HG02798 (cell line): ENCODE data around the gene TMEM41B.
"Not testable (repeated sequence)": the region's sequence is repeated elsewhere in the genome, so short reads cannot be mapped to it uniquely, and the experiment has no call there.

Source experiments
- ATAC-seq: cut with Tn5 transposase; IDR thresholded peaks from one replicate; pipeline ENCODE4 v1.9.1; 2021; ENCODE audit warnings: mild to moderate bottlenecking; ENCODE audit not compliant: unreplicated experiment, poor library complexity

Gene TMEM41B, protein sequence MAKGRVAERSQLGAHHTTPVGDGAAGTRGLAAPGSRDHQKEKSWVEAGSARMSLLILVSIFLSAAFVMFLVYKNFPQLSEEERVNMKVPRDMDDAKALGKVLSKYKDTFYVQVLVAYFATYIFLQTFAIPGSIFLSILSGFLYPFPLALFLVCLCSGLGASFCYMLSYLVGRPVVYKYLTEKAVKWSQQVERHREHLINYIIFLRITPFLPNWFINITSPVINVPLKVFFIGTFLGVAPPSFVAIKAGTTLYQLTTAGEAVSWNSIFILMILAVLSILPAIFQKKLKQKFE

DNA sequence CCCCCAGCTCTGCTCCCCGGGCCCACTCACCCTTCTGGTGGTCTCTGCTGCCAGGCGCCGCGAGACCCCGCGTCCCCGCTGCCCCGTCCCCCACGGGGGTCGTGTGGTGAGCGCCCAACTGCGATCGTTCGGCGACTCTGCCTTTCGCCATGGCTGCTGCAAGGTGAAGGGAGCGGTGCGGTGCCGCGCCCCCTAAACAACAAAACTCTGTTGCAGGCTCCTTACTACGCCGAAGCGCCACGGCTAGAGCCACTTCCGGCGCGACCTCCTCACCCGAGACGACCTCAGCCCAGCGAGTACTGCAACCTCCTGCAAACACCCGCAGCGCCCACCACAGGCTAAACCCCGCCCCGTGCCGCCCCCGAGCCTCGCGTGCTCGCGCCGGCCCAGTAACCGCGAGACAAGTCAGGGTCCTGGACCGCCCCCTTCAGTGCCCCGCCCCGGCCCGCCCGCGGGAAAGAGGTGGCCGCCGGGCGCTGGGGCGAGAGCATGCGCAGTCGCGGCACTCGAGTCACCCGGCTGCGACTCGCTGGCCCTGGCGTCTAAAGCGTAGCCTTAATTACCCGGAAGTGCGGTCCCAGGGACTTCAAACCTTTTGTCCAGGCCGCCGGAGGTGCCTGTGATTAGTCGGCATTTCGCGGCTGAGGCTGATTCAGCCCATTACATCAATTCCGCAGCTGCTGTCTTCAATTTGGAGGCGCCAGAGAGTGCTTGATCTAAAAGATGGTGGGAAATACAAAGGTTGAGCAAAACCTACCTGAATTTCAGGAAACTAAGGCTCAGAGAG is at the start of gene TMEM41B:
TMEM41B (minus strand) TSS at position 303 of the 787 bp plus-strand sequence; CDS start at position 151, 152 bp downstream.
- ATAC-seq: peak; percentile 96

DNA sequence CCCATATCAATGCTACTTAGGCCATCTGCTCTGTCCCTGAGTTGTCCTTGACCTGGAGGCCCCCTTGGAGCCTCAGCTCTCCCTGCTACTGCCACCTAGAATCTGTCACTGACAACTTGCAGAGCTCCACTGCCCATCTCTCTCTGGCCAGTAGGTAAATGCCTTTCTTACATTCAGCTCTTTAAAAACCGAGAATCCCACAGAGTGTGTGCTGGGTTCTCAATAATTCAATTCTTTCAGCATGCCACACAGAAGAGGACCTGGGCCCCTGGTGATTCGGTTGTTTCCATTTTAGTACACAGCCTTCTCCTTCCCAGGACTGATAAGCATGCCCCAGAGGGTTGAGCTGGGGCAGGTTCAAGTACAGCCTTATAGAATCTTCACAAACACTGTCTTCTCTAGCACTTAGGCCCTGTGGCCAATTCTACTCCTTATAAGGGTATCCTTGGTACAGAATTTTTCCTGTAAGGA is 48.0 kb upstream of the TMEM41B start:
- no peak for ATAC-seq

DNA sequence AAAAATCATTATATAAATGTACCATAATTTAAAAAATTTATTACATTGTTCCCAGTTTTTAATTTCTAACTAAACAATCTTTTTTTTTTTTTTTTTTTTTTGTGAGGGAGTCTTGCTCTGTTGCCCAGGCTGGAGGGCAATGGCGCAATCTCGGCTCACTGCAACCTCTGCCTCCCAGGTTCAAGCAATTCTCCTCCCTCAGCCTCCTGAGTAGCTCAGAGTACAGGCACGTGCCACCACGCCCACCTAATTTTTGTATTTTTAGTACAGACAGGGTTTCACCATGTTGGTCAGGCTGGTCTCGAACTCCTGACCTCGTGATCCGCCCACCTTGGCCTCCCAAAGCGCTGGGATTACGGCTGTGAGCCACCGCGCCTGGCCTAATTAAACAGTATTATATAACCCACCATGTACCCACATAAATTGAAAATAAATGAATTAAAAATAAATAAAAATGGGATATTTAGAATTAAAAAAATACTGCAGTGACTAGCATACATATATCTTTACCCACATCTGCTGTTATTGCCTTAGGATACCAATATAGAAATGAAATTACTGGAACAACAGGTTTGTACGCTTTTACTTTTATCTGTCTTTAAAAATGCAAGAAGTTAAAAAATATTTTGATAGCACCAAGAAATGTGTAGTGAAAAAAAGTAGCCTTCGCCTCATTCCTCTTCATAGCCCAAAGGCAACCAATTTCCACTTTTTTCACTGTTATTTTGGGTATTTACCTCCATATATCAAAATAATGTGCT is 46.6 kb upstream of the TMEM41B start:
- not testable (repeated sequence) for ATAC-seq

DNA sequence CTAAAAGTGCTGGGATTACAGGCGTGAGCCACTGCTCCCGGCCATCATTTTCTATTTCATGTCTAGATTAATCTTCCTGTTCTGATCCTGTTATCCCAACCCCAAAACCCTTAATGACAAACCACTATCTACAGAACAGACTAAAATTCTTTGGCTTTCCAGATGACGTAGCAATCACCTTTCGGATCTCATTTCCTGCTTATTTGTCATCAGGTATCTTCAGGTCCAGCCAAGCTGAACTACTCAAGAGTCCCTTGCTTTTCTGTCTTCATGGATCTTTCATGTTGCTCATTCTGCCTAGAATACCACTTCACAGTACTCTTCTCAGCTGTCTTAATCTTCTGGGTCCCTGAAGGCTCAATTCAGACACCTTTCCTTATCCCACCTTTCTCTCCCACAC is 42.6 kb upstream of the TMEM41B start:
- ATAC-seq: no peak

DNA sequence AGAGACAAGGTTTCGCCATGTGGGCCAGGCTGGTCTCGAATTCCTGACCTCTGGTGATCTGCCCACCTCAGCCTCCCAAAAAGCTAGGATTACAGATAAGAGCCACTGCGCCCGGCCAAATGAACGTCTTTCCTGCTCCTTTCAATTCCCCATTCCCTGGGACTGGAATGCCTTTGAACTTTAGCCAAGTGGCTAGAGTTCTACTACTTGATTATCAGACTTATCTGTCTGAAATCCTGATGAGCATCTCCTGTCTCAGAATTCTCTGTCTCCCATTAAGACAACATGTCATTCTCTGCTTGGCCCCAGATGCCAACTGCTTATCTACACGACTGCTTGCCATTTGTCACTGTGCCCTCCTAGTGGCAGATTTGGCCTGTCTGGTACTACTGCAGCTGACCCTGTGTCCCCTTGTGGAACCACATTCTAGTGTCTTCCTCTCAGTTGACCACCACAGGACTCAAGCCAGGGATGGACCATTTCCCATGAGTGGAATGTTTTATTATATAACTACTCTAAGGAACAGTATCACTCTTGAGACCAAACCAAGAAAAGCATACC is 37.0 kb upstream of the TMEM41B start:
- no peak for ATAC-seq

DNA sequence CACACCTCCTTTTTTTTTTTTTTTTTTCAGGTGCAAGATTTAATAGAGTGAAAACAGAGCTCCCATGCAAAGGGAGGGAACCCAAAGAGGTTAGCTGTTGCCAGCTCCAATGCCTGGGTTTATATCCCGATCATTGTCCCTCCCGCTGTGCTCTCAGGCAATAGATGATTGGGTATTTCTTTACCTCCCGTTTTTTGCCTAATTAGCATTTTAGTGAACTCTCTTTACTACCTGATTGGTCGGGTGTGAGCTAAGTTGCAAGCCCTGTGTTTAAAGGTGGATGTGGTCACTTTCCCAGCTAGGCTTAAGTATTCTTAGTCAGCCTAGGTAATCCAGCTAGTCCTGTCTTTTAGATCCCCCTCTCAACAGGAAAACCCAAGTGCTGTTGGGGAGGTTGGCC is 33.4 kb upstream of the TMEM41B start:
- ATAC-seq: not testable (repeated sequence)

DNA sequence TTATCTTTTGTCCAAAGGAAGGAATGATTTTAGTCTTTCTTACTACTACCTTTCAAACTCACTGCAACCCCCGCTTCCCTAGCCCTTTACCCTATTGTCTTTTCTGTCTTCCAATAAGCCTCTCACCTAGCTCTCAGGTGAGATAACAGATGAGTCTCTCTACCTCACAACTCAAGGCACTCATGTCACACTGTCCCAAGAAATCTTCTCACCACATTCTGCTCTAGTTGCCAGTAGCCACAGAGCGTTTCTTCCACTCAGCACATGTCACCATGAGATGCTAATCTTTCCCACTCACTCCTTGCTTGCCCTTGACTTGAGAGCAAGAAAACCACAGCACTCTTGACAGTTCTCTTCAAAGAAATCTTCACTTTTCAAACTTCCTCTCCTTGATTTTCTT is 32.7 kb upstream of the TMEM41B start:
- ATAC-seq: no peak

DNA sequence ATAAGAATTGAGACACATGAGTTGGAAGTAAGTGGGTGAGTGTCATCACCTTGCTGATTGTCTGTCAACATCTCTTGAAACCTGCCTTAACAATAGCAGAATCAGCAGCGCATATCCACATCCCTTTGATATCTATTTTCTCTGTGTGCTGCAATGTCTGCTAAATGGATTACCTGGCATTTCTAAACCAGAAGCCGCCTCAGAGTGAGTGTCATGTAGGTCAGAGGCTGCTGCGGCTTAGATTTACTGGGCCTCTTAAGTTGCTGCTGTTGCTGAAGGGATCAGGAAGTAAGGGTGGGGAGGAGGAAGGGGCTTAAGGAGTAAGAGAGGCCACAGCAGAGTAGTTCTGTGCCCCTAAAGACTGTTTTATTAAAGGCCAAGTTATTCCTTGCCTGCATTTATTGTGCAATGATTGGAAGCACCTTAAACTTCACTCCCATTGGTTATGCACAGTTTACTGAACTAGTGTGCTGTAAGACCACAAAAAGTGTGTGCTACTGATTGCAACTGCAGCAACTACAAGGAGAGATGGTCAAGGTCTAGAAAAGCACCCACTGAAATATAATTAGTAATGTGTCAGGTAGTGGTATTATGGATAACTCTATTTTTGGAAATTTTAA is 29.8 kb upstream of the TMEM41B start:
- no peak for ATAC-seq

DNA sequence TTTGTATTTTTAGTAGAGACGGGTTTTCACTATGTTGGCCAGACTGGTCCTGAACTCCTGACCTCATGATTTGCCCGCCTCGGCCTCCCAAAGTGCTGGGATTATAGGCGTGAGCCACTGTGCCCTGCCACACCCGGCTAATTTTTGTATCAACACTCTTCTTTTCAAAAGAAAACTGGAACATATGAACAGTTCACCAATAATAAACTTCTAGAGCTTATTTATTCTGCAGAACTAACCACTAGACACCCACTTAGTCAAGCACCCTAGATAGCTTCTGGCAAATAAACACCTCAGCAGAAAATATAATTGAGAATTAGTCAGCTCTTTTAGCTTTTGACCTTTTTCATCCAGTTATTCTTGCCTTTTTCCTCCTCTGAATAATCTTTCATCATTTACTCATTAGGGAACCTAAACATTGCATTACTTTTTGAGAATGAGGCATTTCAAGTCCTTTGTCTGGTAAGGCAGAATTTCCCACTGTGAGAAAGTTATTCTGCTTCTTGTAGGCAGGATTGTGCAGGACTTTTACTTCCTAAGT is 27.3 kb upstream of the TMEM41B start:
- ATAC-seq: no peak

DNA sequence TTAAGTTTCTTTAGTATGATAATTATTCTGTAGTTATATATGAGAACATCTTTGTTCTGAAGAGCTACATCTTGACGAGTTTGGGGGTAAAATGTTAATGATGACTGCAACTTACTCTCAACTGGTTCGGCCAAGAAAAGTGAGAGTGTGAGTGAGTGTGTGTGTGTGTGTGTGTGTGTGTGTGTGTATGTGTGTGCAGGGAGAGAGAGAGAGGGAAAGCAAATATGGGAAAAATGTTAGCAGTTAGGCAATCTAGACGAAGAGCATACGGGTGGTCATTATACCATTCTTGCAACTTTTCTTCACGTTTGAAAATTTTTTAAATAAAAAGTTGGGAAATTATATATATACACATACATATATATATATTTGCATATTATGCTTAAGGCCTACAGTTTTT is 18.3 kb upstream of the TMEM41B start:
- no peak for ATAC-seq

DNA sequence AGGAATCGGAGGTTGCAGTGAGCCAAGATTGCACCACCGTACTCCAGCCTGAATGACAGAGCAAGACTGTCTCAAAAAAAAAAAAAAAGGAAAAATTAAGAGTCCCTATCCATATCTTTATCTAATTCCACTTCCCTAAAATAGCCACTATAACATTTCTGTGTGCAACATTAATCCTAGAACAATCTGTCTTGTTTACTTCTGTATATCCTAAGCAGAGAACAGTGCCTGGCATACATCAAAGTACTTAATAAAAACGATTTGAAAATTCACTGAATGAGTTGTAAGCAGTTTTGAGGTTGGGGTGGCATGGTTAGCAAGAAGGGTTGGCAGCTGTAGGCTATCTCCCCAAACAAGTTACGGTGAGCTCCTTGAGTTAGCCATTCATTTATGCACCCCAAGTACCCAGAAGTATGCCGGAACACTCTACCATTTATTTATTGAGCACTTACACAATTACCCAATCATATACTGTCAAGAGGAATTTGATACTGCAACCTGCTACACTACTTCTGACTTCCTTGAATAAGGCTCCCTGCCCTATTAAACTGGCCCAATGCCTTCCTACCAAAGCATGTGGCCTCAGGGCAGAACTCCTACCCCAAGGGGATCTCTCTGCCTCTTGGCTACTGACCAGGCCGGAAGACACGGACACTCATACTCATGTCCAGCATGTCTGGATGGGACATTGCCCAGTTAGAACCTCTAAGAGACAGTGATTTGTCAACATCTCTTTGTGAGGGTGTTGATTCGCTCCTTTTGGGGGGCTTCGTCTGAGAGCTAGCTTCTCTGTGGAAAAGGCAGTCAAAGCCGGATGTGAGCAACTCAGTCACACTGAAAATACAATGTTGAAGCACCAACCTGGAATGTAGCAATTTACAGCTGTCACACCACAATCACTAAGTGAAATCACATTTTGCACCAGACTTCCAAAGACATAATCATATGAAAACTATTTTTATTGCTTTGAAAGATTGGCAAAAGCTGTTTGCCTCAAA is 16.3 kb upstream of the TMEM41B start:
- ATAC-seq: no peak

DNA sequence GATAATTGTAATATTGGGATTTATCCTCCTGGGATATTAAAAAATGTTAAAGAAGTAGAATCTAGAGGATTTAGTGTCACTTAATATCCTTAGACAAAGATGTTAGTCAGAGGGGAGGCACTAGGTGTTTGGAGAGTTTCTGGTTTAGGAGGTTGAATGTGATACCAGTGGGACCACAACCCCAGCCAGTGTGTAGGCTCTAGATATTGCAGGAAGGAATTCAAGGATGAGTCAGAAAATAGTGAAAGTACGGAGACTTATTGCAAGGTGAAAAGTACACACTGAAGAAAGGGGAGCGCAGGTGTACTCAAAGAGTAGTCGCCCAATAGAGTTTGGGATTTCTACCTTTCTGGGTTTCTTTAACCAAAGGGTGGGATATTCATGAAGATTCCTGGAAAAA is 5.7 kb upstream of the TMEM41B start:
- no peak for ATAC-seq

DNA sequence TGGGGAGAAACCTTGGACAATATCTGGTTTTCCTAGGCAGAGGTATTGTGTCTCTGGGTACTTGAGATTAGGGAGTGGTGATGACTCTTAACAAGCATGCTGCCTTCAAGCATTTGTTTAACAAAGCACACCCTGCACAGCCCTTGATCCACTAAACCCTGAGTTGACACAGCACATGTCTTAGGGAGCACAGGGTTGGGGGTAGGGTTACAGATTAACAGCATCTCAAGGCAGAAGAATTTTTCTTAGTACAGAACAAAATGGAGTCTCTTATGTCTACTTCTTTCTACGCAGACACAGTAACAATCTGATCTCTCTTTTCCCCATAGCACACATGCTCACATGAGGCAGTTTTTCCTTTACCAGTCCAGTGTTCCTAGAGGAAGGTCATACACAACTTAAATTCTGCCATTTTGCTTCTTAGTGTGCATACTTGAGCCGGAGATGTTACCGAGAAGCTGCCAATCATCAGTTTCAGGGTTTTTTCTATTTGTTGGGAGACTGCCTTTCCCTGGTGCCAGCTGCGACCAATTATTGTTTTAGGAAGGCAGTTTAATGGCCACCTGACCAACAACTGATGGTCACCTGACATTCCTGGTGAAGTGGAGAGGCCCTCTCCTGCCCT is 5.1 kb upstream of the TMEM41B start:
- not testable (repeated sequence) for ATAC-seq

DNA sequence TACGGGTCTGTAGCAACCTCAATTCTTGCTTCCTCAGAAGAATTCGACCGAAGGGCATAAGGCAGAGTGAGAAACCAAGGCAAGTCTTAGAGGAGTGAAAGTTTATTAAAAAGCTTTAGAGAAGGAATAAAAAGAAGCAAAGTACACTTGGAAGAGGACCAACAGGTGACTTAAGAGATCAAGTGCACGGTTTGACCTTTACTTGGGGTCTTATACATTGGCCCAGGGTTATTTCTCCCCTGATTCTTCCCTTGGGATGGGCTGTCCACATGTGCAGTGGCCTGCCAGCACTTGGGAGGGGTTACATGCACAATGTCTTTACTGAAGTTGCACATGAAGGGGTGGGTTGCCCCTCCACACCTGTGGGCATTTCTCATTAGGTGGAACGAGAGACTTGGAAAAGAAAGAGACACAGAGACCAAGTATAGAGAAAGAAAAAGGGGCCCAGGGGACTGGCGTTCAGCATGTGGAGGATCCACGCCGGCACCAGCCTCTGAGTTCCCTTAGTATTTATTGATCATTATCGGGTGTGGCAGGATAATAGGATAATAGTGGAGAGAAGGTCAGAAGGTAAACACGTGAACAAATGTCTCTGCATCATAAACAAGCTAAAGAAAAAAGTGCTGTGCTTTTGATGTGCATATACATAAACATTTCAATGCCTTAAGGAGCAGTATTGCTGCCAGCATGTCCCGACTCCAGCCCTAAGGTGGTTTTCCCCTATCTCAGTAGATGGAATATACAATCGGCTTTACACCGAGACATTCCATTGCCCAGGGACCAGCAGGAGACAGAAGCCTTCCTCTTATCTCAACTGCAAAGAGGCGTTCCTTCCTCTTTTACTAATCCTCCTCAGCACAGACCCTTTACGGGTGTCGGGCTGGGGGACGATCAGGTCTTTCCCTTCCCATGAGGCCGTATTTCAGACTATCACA is 4.3 kb upstream of the TMEM41B start:
- ATAC-seq: not testable (repeated sequence)

DNA sequence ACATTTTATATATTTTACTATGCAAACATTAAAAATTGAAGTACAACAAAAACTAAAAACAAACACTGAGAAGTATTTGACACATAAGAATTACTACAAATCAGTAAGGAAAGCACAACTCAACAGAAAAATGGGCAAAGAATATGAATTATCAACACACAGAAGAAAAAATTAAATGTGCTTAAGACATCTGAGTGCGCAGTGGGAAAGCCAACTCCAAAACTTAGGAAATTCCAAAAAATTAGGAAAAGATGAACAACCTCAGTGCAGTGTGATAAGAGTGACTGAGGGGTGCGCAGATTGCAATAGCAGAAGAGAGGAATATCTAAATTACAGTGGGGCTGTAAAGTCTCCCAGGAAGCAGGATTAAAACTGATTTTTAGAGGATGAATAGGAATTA is 1.9 kb upstream of the TMEM41B start:
- ATAC-seq: no peak

DNA sequence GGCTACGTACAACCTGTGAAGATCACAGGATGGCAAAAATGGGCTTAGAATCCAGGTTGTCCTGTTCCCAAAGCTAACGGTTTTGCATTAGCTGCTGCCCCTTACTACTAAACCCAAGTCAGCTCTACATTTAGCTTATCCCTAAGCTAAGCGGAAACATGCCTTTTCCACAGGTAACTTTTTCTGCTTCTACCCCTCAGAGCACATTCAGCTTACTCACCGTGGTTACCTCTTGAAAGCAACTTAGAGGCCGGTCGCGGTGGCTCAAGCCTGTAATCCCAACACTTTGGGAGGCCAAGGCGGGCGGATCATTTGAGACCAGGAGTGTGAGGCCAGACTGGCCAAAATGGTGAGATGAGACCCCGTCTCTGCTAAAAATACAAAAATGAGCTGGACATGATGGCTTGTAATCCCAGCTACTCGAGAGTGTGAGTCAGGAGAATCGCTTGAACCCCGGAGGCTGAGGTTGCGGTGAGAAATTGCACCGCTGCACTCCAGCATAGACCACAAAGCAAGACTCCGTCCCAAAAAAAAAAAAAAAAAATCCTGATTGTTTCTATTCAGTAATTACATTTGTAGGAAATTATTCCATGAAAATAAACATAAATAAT is 790 bp upstream of the TMEM41B start:
- no peak for ATAC-seq
